Mucosa of descending colon (tissue), 3 donors: Measurements from ENCODE around the gene CCDC112. TPM values are rescaled to one million over a fixed set of nuclear protein-coding genes. Genes with fewer than 3 reads are reported as not detected.

Experiments
- ATAC-seq: fragments of 200-7000 bp; cut with Tn5 transposase; one replicate; pipeline ENCODE4 v1.9.1; 2020; ENCODE audit warnings: mild to moderate bottlenecking, moderate library complexity
- DNase-seq, 3 donors: peaks; one replicate each; pipeline ENCODE4 v3.0.0-alpha.2; 2020
- H3K36me3 ChIP-seq: fragments of 200-600 bp; one replicate; pipeline ENCODE4 v1.8.0; 2021; ENCODE audit warnings: low read depth, mild to moderate bottlenecking
- H3K4me1 ChIP-seq: fragments of 200-600 bp; one replicate; pipeline ENCODE4 v1.8.0; 2021; ENCODE audit warnings: low read depth, mild to moderate bottlenecking
- H3K4me3 ChIP-seq: fragments of 200-600 bp; one replicate; pipeline ENCODE4 v1.8.0; 2021; ENCODE audit warnings: mild to moderate bottlenecking
- H3K9me3 ChIP-seq: fragments of 200-600 bp; one replicate; pipeline ENCODE4 v1.8.0; 2021; ENCODE audit warnings: mild to moderate bottlenecking
- intact Hi-C, 2 donors: fragments of 100-400 bp; cut with DNase I in 1 of 2; cut with micrococcal nuclease in 1 of 2; formaldehyde crosslinking; loops; one replicate each; pipeline versions ENCODE4 v1.11.0 to v1.11.1; 2022; cut with DNase I, micrococcal nuclease
- total RNA-seq, 3 donors: library from RNA; stranded (reverse); fragmentation: NEBNext Ultra II Directional in 2 of 3; extraction: Animal tissue kit (Norgen Biotek cat#: 25700) in 2 of 3; gene quantifications; one replicate each; pipeline versions ENCODE4 v1.2.1 to v1.2.4, GENCODE V29; 2021 to 2023
- TF ChIP-seq, protein P1 (sequence below): fragments of 200-600 bp; IDR thresholded peaks from one replicate; pipeline ENCODE4 v1.8.0; 2022; ENCODE audit warnings: antibody characterized with exemption, mild to moderate bottlenecking
- donor health status: DM: no; HTN: no; CAD: no; lungs with moderate emphysema.
- donor health status: DM: no; HTN: no; CAD: no.
- donor health status: DM: no; HTN: yes; CAD: no.

CCDC112 gene
- total RNA-seq, 3 donors from 2014 or later: 9.1 to 11.5 (median 9.2) TPM

DNA sequence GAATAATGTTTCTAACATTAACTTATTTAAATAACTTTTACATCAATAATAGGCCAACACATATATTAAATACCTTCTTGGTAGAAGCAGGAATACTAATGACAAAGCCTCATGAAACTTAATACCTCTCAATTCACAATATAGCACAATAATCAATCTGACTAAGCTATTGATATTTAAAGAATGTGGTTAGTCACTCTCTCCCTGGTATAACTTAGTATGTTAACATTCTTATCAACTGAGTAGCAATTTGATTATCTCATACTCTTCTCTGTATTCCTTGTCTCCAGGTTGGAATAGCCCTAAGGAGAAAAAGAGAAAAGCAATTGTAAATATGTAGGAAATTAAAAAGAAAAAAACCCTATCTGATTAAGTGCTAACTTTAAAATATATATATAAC lies 28.8 kb downstream of the CCDC112 start:
- TF ChIP-seq, protein P1, sequence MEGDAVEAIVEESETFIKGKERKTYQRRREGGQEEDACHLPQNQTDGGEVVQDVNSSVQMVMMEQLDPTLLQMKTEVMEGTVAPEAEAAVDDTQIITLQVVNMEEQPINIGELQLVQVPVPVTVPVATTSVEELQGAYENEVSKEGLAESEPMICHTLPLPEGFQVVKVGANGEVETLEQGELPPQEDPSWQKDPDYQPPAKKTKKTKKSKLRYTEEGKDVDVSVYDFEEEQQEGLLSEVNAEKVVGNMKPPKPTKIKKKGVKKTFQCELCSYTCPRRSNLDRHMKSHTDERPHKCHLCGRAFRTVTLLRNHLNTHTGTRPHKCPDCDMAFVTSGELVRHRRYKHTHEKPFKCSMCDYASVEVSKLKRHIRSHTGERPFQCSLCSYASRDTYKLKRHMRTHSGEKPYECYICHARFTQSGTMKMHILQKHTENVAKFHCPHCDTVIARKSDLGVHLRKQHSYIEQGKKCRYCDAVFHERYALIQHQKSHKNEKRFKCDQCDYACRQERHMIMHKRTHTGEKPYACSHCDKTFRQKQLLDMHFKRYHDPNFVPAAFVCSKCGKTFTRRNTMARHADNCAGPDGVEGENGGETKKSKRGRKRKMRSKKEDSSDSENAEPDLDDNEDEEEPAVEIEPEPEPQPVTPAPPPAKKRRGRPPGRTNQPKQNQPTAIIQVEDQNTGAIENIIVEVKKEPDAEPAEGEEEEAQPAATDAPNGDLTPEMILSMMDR: no peak
- intact Hi-C loops: no loop called here
- ATAC-seq: no peak
- DNase-seq: no peak
- H3K9me3 ChIP-seq: no peaks in the 10 kb centered on the region
- H3K4me3 ChIP-seq: no peak overlapping the region
- no peaks in the 10 kb centered on the region for H3K36me3 ChIP-seq
- peaks cover 6% of the 10 kb centered on the region for H3K4me1 ChIP-seq

DNA sequence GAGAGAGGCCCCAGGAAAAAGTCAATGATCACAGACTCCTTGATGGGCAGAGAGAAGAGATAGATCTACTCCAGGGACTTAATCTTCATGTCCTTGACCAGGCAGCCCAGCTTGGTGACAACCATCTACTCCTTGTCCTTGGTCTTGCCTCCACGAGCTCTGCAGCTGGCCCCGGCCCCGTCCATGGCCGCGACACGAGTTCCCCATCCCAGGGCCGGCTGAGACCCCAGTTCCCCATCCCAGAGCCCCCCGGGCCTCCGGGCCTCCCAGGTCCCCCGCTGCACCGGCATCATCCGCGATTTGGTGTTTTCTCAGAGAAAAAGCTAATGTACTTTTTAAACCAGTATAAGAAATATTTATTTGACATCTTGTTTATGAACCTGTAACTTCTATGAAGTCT lies 31.2 kb downstream of the CCDC112 start:
- H3K4me3 ChIP-seq: no peak overlapping the region
- ATAC-seq (no peak), DNase-seq (no peak)
- TF ChIP-seq, protein P1: no peak
- no peaks in the 10 kb centered on the region for H3K9me3 ChIP-seq
- intact Hi-C loops: no loop called here
- H3K4me1 ChIP-seq: peaks cover 18% of the 10 kb centered on the region
- H3K36me3 ChIP-seq: no peaks in the 10 kb centered on the region

DNA sequence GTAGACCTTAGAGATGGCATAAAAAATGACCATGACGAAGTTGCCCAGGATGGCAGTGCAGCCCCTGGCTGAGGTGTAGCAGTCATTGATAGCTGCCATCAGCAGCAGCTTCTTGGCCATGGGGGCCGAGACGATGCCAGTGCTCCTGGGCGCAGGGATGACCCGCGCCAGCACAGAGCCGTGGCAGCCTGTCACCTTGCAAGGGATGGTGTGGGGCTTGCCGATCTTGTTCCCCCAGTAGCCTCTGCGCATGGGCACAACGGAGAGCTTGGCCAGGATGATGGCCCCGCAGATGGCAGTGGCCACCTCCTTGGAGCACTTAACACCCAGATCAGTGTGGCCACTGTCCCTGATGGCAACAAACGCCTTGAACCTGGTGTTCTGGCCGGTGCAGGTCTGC lies 31.7 kb downstream of the CCDC112 start:
- intact Hi-C loops: no loop called here
- Histone ChIP-seq H3K4me1 (peaks cover 18% of the 10 kb centered on the region), H3K36me3 (no peaks in the 10 kb centered on the region), H3K4me3 (no peak overlapping the region), H3K9me3 (no peaks in the 10 kb centered on the region)
- ATAC-seq: no peak
- TF ChIP-seq, protein P1: no peak
- no peak for DNase-seq

DNA sequence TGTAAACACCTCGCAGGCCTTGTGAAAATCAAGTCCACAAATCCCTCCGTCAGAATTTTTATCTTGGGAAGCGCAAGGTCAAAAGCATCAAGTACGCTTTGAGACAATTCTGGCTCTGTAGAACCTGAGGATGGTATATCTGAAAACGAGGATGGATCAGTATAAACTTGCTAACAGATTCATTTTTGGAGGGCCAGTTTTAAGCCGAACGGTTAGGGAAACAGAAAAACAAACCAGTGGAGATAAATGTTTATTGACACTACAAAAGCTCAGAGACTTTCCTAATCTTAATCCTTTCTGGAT lies 33.4 kb downstream of the CCDC112 start:
- H3K4me1 ChIP-seq: peaks cover 18% of the 10 kb centered on the region
- DNase-seq (no peak), ATAC-seq (no peak)
- H3K9me3 ChIP-seq: no peaks in the 10 kb centered on the region
- intact Hi-C loops: no loop called here
- peak overlapping the region; percentile 58 for H3K4me3 ChIP-seq
- TF ChIP-seq, protein P1: no peak
- H3K36me3 ChIP-seq: no peaks in the 10 kb centered on the region

DNA sequence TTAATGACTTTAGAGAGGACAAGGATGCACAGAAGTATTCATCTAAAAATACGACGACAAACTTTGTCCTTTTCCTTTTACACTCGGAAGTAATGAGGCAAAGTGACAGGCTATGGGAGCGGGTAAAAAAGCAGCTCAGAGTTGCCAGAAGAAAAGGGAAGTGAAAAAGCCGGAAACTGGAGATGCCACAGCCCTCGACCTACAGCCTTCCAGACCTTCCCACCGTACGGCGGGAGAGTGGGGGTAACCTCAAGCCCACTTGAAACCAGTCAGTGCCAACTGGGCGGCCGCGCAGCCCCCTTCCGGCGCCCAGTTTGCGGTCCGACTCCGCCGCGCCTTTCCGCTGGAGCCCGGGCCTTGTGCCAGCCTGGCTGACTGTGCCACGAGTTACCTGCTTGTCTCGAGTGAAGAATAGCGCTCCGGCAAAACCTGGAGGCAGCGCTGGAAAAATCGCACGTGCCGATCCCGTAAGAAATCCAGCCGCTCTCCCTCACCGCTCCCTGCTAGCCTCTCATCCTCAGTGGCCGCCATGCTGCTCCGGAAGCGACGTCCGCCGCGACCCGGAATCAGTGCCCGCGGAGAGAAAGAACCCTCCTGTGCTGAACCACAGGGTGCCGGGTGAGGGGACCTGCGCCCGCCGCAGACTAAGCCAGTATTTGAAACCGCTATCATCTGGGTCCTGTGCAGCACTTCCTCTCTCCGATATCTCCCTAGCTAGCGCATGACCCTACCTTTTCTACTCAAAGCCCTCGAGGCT lies 34.0 kb downstream of the CCDC112 start, which contains the start of gene PGGT1B:
PGGT1B (minus strand) TSS at position 557 of the 757 bp plus-strand sequence; CDS start at position 531, 26 bp downstream.
- Histone ChIP-seq H3K36me3 (no peaks in the 10 kb centered on the region), H3K4me3 (peak within 1 kb of the TSS; percentile 58), H3K9me3 (no peaks in the 10 kb centered on the region), H3K4me1 (peaks cover 18% of the 10 kb centered on the region)
- DNase-seq (peak; percentile 84 to 87 (median 85)), ATAC-seq (peak; percentile 97)
- intact Hi-C loops: no loop called here
- TF ChIP-seq, protein P1: no peak

DNA sequence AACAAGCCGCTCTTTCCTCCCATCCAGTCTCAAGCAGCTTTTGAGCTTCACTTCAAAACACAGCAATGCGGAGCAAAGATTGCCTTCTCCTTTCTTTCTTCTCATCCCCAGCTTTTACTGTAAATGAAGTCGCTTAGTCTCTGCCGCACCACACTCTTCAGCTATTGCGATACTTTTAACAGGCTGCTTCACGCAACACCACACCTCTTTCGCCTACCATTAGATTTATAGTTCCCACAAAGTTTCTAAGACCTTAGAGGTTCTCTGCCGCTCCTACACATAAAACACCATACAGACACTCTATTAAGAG lies 34.5 kb downstream of the CCDC112 start:
- Histone ChIP-seq H3K9me3 (no peaks in the 10 kb centered on the region), H3K4me1 (peaks cover 18% of the 10 kb centered on the region), H3K36me3 (no peaks in the 10 kb centered on the region), H3K4me3 (peak overlapping the region; percentile 58)
- TF ChIP-seq, protein P1: no peak
- ATAC-seq (peak; percentile 63), DNase-seq (no peak)
- intact Hi-C loops: no loop called here
